ENCODE measurements around the gene COX8C. TPM values are rescaled to one million over a fixed set of nuclear protein-coding genes. Genes with fewer than 3 reads are reported as not detected.

COX8C gene
- total and polyA plus RNA-seq, 10 donors = not detected

DNA sequence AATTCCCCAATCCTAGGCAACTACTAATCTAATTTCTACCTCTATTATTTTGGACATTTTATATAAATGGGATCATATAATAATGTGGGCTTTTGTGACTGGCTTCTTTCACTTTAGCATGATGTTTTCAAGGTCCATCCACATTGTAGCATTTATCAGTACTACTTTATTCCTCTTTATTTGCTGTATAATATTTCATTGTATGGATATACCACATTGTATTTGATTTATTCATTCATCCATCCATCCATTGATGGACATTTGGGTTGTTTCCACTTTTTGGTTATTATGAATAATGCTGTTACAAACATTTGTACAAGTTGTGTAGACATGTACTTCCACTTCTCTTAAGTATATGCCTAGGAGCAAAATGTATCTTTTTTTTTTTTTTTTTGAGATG is 31.4 kb upstream of the COX8C start:
- H3K36me3 ChIP-seq = no peaks in the 10 kb centered on the region
- TF ChIP-seq CTCF (IDR thresholded peaks at IDR 0.05 in 8 of 11, conservative IDR thresholded peaks at IDR 0.05 in 3 of 11) (no peak), POLR2A (IDR thresholded peaks at IDR 0.05) (no peak), POLR2AphosphoS5 (IDR thresholded peaks at IDR 0.05) (no peak)
- H3K27ac ChIP-seq = no peak overlapping the region
- no peaks in the 10 kb centered on the region for H3K9me3 ChIP-seq
- no peak for DNase-seq
- peaks cover 0 to 47% (median 36%) of the 10 kb centered on the region in 6 donors for H3K4me1 ChIP-seq
- intact Hi-C loops (cut with DNase I; ENCODE audit: low total_unique reads) = no loop called here
- H3K4me3 ChIP-seq = no peak overlapping the region
- H3K27me3 ChIP-seq (replicated peaks in 1 of 7) = no peaks in the 10 kb centered on the region

DNA sequence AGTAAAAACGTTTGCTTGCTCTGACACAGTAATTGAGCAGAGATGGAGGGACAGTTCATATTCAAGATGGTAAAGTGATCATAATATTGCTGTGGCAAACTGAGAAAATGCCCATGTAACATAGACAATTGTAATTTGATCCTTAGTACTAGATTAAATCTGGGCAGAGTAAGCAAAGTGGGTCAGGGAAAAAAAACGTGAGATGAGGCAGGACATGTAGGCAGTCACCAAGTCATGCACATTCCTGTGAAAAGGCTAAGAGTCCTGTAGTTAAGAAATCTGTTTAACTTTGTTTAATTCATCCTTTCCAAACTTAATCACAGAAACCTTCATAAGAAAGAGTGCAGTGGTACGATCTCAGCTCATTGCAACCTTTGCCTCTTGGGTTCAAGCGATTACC is 30.3 kb upstream of the COX8C start:
- H3K27ac ChIP-seq = no peak overlapping the region
- peaks cover 0 to 58% (median 43%) of the 10 kb centered on the region in 6 donors for H3K4me1 ChIP-seq
- no peaks in the 10 kb centered on the region for H3K27me3 ChIP-seq (replicated peaks in 1 of 7)
- H3K36me3 ChIP-seq = peaks cover 0 to 7% (median 0%) of the 10 kb centered on the region in 6 donors
- no peaks in the 10 kb centered on the region for H3K9me3 ChIP-seq
- intact Hi-C loops (cut with DNase I; ENCODE audit: low total_unique reads) = no loop called here
- 81 to 94% (median 93%) methylated on average over 4 of the region's 4 CpGs for WGBS, 5 donors
- TF ChIP-seq POLR2AphosphoS5 (IDR thresholded peaks at IDR 0.05) (no peak), POLR2A (IDR thresholded peaks at IDR 0.05) (no peak)
- no peak for DNase-seq
- no peak overlapping the region for H3K4me3 ChIP-seq

- intact Hi-C loops (cut with DNase I; ENCODE audit: low total_unique reads) = no loop called here
- Histone ChIP-seq H3K4me1 (peaks cover 0 to 60% (median 42%) of the 10 kb centered on the region in 6 donors), H3K9me3 (no peaks in the 10 kb centered on the region), H3K27me3 (replicated peaks in 1 of 7) (no peaks in the 10 kb centered on the region), H3K4me3 (no peak overlapping the region), H3K36me3 (peaks cover 0 to 7% (median 0%) of the 10 kb centered on the region in 6 donors), H3K27ac (peak overlapping the region in 3 of 8 donors; percentile 0 to 12 (median 5))
- 93 to 97% (median 95%) methylated on average over 7 of the region's 7 CpGs for WGBS, 5 donors
- no peak for TF ChIP-seq POLR2AphosphoS5 (IDR thresholded peaks at IDR 0.05)
- no peak for TF ChIP-seq POLR2A (IDR thresholded peaks at IDR 0.05)
- no peak for TF ChIP-seq CTCF (IDR thresholded peaks at IDR 0.05 in 8 of 11, conservative IDR thresholded peaks at IDR 0.05 in 3 of 11)
- no peak for DNase-seq
Measured at GRCh38 chr14:93317210-93317874, 29.6 kb upstream of the COX8C start.

DNA sequence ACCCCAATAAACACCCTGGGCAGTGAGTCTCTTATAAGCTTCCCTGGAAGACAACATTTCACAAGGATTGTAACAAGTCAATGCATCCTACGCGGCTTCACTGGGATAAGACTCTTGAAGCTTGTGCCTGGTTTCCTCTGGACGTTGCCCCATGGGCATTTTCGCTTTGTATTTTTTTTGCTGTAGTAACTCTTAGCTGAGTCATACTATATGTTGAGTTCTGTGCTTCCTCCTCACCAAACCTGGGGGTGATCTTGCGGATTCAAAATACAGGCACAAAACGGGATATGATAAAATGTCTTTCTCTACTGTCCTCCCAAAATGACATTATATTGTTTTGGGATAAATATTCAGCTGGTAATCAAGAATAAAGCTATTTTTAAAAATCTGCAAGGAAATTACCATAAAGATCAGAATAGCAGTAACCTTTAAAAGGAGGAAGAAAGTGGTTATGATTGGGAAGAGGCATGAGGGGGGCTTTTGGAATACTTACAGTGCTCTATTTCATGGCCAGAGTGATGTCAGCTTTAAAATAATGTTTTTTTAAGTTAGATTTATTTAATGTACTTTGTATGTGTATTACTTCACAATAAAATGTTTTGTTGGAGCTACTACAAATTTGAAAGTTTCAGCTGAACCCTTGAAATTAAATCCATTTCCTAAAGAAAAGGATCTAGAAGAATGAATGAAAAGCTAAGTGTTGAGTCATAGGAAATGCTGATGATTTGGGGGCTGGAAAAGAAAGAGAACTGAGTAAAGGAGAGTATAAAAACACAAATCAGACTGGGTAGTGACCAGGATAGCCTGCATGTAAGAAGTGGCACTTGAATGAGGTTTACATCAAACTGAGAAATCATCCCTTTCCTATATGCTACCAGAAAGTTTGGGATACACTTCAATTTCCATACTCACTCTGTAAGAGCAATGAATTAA is 28.8 kb upstream of the COX8C start:
- no peak for DNase-seq
- TF ChIP-seq POLR2A (IDR thresholded peaks at IDR 0.05) (no peak), POLR2AphosphoS5 (IDR thresholded peaks at IDR 0.05) (no peak), CTCF (IDR thresholded peaks at IDR 0.05 in 8 of 11, conservative IDR thresholded peaks at IDR 0.05 in 3 of 11) (no peak)
- peaks cover 0 to 7% (median 0%) of the 10 kb centered on the region in 6 donors for H3K36me3 ChIP-seq
- intact Hi-C loops (cut with DNase I; ENCODE audit: low total_unique reads) = no loop called here
- 34 to 67% (median 50%) methylated on average over 6 of the region's 6 CpGs for WGBS, 5 donors
- H3K4me3 ChIP-seq = no peak overlapping the region
- peak overlapping the region in 3 of 8 donors; percentile 0 to 12 (median 5) for H3K27ac ChIP-seq
- no peaks in the 10 kb centered on the region for H3K9me3 ChIP-seq
- peaks cover 0 to 60% (median 43%) of the 10 kb centered on the region in 6 donors for H3K4me1 ChIP-seq
- no peaks in the 10 kb centered on the region for H3K27me3 ChIP-seq (replicated peaks in 1 of 7)
